GM12801 (cell line): Measurements from ENCODE around the gene BET1L.

Source experiments
- CTCF ChIP-seq: IDR thresholded peaks from one replicate; pipeline ENCODE4 v1.5.1; 2011; ENCODE audit warnings: control low read depth; ENCODE audit not compliant: insufficient read length; ENCODE audit errors: extremely low read depth

The BET1L gene

GRCh38 chr11:210803-211180 lies 3.6 kb upstream of the BET1L start:
- TF ChIP-seq CTCF: no peak

- no peak for TF ChIP-seq CTCF
These were observed 3.1 kb upstream of the BET1L start for GRCh38 chr11:210122-210802.

DNA sequence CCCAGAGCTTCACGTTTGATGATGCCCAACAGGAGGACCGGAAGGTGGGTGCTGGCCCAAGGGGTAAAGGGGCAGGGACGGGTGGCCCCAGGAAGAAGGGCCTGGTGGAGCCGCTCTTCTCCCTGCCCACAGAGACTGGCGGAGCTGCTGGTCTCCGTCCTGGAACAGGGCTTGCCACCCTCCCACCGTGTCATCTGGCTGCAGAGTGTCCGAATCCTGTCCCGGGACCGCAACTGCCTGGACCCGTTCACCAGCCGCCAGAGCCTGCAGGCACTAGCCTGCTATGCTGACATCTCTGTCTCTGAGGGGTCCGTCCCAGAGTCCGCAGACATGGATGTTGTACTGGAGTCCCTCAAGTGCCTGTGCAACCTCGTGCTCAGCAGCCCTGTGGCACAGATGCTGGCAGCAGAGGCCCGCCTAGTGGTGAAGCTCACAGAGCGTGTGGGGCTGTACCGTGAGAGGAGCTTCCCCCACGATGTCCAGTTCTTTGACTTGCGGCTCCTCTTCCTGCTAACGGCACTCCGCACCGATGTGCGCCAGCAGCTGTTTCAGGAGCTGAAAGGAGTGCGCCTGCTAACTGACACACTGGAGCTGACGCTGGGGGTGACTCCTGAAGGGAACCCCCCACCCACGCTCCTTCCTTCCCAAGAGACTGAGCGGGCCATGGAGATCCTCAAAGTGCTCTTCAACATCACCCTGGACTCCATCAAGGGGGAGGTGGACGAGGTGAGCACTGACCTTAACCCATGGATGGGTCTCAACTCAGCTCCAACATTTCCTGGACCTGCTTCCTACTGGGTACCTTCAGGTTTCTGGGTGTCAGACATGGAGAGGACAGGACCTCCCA lies 2.3 kb upstream of the BET1L start:
- no peak for TF ChIP-seq CTCF

DNA sequence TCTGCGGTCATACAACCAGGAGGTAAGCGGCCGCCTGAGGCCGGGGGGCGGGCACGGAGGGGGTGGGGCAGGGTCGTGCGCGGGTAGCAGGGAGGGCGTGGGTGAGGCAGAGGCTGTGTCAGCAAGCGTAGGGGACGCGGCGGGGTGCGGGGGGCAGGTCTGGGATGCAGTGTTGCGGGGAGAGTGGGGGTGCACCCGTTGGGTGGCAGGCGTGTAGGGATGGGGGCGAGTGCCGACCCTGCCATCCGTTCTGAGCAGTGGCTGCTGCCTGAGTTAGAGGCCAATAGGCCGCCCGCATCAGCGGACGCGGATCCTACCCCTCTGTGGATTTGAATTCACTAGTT lies 1.7 kb upstream of the BET1L start:
- TF ChIP-seq CTCF: no peak

DNA sequence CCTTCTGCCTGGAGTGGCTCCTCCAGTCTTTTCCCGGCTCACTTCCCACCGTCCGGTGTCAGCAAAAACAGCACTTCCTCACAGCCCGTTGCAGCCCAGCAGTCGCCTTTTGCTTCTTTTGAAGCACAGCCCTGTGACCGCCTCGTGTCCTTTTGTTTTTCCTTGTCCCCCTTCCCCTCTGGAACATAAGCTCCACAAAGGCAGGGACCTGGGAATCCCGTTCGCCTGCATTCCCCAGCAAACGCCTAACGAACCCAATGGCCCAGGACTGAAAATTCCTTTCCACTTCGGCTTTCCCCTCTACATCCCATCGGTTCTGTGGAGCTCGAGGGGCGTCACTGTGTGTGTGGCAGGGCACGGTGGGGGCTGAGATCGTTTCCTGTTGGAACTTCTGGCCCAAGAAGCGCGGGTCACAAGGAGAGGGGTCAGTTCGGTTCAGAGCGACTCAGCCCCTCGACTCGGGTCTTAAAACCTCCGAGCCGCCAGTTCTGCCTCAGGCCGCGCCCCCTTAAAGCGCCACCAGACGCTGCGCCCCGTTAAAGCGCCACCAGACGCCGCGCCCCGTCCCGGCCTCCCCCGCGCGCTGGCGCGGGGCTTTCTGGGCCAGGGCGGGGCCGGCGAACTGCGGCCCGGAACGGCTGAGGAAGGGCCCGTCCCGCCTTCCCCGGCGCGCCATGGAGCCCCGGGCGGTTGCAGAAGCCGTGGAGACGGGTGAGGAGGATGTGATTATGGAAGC lies 1.1 kb upstream of the BET1L start:
- no peak for TF ChIP-seq CTCF

- no peak for TF ChIP-seq CTCF
These were observed 623 bp upstream of the BET1L start for GRCh38 chr11:207863-208180.

DNA sequence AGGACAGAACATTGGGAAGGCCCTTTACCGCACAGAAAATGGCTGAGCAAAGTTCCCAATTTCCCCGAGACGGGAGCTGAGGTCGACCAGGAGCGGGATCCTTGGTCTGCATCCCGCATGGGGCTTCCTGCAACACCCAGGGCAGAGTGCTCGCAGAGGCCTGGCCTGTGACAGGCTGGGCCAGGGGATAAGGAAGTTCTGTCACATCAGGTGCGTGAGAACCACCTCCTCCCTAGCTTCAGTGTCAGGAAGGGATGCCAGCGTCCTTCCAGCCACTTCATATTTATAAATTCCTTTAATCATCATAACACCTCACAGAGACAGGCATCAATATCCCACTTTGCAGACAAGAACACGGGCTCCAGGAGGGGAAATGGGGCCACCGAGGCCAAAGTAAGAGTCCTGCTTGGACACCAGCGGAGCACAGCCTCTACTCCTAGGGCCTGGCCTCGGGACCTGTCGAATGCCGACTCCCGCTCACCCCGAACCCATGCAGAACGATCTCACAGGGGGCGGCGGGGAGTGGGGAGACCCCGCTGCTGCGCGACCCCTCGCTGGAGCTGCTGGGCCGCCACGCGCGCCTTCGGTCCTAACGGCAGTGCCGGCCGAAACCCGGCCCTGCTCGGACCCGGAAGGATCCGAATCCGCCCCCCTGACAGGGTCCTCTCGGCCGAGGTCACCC lies 532 bp downstream of the BET1L start:
- TF ChIP-seq CTCF: no peak
